ENCODE results near the gene EXOSC10. TPM values are rescaled to one million over a fixed set of nuclear protein-coding genes. Genes with fewer than 3 reads are reported as not detected.

The EXOSC10 gene
- total and polyA plus RNA-seq, 12 donors: 18.4 to 34.7 (median 21.4) TPM

- WGBS, 2 donors: 84% methylated on average over 3 of the region's 3 CpGs
- peaks cover 0 to 39% (median 15%) of the 10 kb centered on the region in 9 donors for H3K4me1 ChIP-seq
- H3K9me3 ChIP-seq: no peaks in the 10 kb centered on the region
- intact Hi-C loops (cut with DNase I): no loop called here
- TF ChIP-seq CTCF (IDR thresholded peaks at IDR 0.05): no peak
- H3K4me3 ChIP-seq: no peak overlapping the region
- no peak for DNase-seq
- H3K36me3 ChIP-seq: peaks cover 0 to 92% (median 19%) of the 10 kb centered on the region in 9 donors
- no peak for ATAC-seq
- peak overlapping the region in 3 of 10 donors; percentile 14 to 47 (median 34) for H3K27ac ChIP-seq
- H3K27me3 ChIP-seq: no peaks in the 10 kb centered on the region
Measured at GRCh38 chr1:11138952-11139351, 39.3 kb upstream of the EXOSC10 start.

GRCh38 chr1:11138029-11138428, 38.4 kb upstream of the EXOSC10 start:
- Histone ChIP-seq H3K27ac (peak overlapping the region in 4 of 10 donors; percentile 7 to 47 (median 26)), H3K4me3 (no peak overlapping the region), H3K27me3 (no peaks in the 10 kb centered on the region), H3K4me1 (peaks cover 0 to 38% (median 8%) of the 10 kb centered on the region in 9 donors), H3K36me3 (peaks cover 0 to 92% (median 22%) of the 10 kb centered on the region in 9 donors), H3K9me3 (no peaks in the 10 kb centered on the region)
- intact Hi-C loops (cut with DNase I): no loop called here
- 83 to 90% methylated on average over 1 of the region's 1 CpG for WGBS, 2 donors
- no peak for TF ChIP-seq CTCF (IDR thresholded peaks at IDR 0.05)
- no peak for ATAC-seq
- DNase-seq: no peak

GRCh38 chr1:11134898-11135266, 35.2 kb upstream of the EXOSC10 start:
- peaks cover 0 to 35% (median 8%) of the 10 kb centered on the region in 9 donors for H3K4me1 ChIP-seq
- H3K27me3 ChIP-seq: no peaks in the 10 kb centered on the region
- H3K4me3 ChIP-seq: no peak overlapping the region
- H3K9me3 ChIP-seq: no peaks in the 10 kb centered on the region
- ATAC-seq (peak in 4 of 8 donors; percentile 39 to 59 (median 54)), DNase-seq (no peak)
- intact Hi-C loops (cut with DNase I): no loop called here
- 72 to 80% methylated on average over 5 of the region's 5 CpGs for WGBS, 2 donors
- H3K27ac ChIP-seq: peak overlapping the region in 3 of 10 donors; percentile 52 to 71 (median 54)
- H3K36me3 ChIP-seq: peaks cover 0 to 98% (median 22%) of the 10 kb centered on the region in 9 donors
- no peak for TF ChIP-seq CTCF (IDR thresholded peaks at IDR 0.05)

GRCh38 chr1:11134251-11134897, 34.7 kb upstream of the EXOSC10 start:
- no peak for TF ChIP-seq CTCF (IDR thresholded peaks at IDR 0.05)
- Histone ChIP-seq H3K4me3 (no peak overlapping the region), H3K27ac (peak overlapping the region in 4 of 10 donors; percentile 20 to 71 (median 53)), H3K4me1 (peaks cover 0 to 34% (median 8%) of the 10 kb centered on the region in 9 donors), H3K27me3 (no peaks in the 10 kb centered on the region), H3K36me3 (peaks cover 2 to 98% (median 26%) of the 10 kb centered on the region in 9 donors), H3K9me3 (no peaks in the 10 kb centered on the region)
- DNase-seq: no peak
- intact Hi-C loops (cut with DNase I): no loop called here
- ATAC-seq: peak in 4 of 8 donors; percentile 10 to 42 (median 33)
- WGBS, 2 donors: 54 to 62% methylated on average over 5 of the region's 5 CpGs
